DMS53 treated with DMSO at 0.1 percent for 48 hours (cell line): ENCODE data around the gene BSN.
A peak's percentile ranks its signal among the peaks of the same experiment; 100 is the strongest.
"Not testable (repeated sequence)": the region's sequence is repeated elsewhere in the genome, so short reads cannot be mapped to it uniquely, and the experiment has no call there.

Source experiments
- DNase-seq: peaks from one replicate; lab custom pipeline; 2025; ENCODE audit not compliant: unreplicated experiment; lab: John Stamatoyannopoulos, UW

Gene BSN

DNA sequence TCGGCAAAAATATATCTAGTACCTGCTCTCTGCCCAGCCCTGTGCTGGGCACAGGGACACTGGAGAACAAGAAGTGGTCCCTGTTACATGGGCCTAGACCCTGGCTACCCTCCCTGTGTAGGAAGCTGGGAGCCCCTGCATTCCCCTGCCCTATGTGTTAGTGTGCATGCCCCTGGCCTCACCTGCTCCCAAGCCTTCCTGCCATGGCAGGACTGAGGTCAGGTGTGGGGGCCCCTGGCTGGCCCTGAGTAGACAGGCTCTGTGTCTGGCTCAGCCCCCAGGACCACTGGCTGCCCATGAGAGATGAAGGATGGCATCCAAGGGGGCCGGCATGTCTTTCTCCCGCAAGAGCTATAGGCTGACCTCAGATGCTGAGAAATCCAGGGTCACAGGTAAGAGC lies 136.6 kb downstream of the BSN start:
- DNase-seq = not testable (repeated sequence)

DNA sequence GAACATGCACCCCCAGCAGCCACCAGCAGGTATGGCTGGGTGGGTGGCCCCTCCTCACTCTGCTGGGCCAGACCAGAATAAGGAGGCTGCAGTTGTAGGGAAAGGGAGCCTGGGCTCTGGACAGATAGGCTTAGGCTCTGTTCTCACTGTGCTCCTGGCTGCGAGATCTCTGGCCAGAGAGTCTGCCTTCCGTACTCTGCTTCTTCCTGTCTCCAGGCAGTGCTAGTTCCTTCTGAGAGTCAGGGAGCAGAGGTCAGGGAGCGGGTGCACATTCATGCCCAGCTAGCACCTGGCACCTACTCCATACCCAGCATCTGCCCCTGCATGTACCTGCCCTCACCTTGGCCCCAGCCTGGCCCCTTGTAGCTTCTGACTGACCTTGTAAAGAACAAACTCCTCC lies 137.2 kb downstream of the BSN start:
- DNase-seq = not testable (repeated sequence)

DNA sequence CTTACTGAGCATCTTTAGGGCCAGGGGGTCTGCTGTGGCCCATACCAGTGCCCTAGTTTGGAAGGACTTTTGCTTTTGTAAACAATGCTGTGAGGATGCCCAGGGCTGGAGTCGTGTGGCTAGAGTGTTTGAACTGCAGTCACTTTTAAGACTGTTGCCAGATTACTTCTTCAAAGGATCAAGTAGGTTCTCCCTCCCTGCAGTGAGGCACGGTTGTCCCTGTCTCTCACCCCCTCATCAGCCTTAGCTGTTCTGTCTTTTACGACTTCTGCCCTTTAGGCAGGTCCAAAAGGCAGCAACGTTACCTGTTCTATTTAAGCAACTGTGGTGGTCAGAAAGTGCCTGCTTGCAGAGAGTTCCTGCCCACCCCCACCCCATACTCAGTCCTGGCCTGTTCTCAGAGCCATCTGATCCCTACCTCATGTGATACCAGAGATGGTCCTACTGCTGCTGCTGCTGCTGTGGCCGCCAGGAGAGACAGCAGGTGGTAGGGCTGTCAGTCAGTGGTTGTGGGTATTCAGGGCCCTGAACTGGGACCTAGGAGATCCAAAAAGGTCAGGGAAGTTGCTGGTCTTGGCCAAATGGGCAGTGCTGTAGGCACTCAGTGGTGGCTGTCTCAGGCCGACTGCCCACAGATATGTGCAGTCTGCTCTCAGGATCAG lies 140.3 kb downstream of the BSN start:
- not testable (repeated sequence) for DNase-seq

DNA sequence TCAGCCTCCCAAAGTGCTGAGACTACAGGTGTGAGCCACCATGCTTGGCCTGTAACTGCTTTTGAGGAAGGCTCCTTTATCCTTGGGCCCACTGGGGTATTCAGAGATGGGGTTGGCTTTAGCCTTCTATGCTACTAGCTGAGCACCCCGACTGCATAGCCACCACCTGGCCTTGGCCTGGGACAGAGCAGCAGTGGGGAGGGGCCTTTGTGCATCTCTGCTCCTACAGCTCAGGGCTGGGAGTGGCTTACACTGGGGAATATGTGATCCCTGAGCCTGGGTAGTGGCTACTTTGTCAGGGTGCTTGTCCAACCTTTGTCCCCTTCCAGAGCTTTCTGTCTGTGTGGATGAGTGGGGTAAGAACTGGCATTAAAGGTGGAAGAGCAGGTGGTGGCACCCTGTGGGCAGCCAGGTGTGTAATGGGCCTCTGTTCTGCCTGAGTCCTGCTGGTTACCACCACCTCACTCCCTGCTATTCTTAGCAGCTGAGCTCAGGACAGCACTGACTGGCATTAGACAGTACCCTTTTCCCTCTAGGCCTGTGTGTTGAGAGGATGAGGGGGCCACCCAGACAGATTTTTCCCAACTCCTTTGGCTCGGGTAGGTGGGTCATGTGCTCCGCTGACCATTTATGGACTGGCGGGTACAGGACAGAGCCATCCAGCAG lies 141.2 kb downstream of the BSN start:
- DNase-seq = not testable (repeated sequence)

DNA sequence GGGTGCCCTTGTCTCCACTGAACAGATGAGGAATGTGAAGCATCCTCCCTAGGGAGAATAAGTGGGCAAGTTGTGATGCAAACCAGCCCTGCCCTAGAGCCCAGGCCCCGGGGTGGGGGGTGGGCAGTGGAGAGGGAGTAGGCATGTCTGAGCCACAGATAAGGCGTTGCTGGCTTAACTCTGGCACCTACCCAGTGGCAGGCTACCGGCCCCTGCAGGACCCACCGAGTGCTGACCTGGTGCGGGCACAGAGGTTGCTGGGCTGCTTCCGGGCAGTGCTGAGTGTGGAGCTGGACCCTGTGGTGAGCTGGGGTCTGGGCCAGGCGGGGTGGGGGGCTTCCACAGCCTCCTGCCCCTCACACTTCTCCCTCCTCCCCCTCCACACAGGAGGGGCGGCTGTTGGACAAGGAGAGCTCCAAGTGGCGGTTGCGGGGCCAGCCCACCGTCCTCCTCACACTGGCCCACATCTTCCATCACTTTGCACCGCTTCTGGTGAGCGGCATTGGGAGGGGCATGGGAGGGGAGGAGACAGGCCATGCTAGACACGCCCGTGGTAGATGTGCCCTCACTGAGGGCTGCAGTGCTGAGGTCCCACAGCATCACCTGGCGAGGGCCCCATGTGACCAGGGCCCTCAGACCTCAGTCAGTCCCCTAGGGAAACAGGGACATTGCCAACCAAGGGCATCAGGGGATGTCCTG lies 145.2 kb downstream of the BSN start:
- DNase-seq = no peak

DNA sequence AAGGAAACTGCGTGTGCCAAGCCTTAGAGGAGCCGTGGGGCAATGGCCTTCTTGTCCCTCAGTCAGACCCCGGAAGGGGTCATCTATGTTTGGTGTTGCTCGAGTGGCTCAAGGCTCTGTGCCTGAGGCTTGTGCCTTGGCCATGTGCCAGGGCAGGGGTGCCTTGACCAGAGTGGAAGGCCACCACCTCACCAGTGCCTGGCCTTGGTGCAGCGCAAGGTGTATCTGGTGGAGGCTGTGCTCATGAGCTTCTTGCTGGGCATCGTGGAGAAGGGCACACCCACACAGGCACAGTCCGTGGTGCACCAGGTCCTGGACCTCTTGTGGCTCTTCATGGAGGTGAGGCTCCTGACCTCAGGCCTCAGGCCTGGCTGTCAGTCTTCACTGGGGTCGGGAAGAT lies 145.7 kb downstream of the BSN start:
- no peak for DNase-seq

DNA sequence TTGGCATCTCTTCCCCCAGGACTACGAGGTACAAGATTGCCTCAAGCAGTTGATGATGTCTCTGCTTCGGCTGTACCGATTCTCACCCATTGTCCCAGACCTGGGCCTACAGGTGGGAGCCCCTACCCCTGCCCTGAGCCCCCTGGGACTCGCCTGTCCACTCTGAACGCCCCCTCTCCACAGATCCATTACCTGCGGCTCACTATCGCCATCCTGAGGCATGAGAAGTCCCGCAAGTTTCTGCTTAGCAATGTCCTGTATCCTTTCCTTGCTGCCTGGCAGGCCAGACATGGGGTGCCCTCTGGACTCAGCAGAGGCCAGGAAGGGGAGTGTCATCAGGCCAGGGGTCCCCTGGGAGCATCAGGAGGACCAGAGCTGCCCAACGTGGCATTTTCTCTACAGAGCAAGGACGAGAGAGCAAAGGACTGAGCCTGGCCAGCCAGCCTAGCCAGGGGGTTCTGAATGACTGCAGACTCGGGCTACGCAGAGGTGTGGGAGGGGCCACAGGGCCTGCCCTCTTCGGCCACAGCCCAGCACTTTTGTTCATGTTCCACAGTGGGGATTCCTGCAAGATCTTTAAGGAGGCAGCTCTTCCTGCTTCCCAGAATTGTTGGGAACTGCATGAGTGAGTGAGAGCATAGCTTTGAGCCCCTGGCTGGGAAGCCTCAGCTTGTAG lies 146.3 kb downstream of the BSN start:
- no peak for DNase-seq

DNA sequence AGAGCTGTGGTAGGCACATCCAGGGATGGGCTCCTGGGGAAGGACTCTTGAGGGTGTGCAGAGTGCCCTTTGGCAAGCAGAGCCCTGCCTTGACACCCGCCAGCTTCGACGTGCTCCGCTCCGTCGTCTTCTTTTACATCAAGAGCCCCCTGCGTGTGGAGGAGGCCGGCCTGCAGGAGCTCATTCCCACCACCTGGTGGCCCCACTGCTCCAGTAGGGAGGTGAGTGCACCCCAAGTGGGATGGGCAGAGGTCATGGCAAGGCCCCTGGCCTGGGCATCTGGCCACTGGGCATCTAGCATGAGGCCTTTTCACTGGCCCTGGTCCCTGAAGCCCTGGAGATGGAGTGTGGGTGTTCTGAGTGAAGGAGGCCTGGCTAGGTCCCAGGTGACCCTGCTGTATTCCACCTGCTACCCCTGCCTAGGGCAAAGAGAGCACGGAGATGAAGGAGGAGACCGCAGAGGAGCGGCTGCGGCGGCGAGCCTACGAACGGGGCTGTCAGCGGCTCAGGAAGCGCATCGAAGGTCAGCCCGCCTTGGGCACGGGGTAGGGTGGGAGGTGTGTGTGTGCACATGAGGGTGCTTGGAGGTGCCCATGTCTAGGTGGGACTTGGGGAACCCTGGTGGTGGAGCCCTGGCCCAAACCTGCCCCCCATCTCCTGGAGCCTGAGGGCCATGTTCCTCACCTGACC lies 147.3 kb downstream of the BSN start:
- no peak for DNase-seq

DNA sequence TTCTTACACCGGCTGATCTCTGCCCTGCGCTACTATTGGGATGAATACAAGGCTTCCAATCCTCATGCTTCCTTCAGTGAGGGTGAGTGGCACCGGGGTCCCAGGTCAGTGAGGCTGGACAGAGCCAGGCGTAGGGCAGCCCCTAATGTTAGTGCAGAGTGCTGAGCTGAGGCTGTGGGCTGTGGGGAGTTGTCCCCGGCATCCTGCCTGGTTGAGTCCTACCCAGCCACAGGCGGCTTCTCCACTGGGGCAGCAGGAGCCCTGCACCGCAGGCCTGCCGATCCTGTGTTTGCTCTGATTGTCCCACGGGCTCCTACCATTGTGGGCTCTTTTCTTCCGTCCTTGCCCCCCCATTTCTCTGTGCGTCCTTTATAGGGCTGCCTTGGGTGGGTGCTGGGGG lies 148.4 kb downstream of the BSN start:
- no peak for DNase-seq

DNA sequence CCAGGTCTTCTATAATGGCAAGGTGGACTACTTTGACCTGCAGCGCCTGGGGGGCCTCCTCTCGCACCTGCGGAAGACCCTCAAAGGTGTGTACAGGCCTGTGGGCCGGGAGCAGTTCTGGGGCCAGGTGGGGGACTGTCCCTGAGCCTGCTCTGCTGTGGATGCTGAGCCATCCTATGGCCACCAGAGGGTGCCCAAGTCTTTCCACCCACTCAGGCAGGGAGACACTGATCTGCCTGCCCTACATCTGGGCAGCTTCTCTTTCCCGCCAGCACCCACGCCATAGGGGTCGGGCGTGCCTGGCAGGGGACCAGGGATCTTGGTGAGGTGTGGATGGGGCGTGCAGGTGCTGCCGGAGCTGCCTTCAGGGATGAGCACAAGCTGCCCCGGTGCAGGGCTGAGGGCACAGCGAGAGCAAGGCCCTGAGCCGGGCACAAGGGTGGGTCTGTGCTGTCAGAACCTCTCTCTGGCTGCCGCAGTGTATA lies 149.2 kb downstream of the BSN start:
- DNase-seq = peak; percentile 1

DNA sequence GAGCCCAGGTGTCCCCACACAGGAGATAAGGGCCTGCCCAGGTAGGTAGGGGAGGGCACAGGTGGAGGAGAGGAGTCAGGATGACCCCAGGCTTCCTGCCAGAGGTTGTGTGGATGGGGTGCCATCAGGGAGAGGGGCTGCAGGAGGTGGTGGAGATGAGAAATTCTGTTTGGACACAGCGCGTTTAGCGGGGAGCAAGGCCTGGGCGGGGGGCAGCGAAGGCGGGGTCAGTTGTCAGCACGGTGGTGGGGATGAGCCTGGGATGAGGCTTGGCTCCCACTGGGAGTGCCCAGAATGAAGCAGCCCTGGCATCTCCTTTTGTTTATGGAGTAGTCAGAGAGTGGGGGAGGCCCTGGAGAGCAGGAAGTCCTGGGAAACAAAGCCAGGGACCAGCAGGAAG lies 149.7 kb downstream of the BSN start:
- DNase-seq = no peak

DNA sequence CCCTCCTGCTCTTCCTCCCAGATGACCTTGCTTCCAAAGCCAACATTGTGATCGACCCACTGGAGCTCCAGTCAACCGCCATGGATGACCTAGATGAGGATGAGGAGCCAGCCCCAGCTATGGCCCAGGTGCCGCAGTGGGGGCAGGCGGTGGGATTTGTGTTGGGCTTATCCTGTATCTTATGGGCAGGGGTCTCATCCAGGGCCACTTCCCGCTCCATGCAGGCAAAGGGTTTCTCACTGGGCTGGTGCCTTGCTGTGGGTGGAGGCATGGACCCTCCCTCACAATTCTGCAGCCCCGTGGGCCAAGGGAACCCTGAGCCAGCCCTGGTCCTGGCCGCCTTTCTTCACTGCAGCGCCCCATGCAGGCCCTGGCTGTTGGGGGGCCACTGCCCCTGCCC lies 150.4 kb downstream of the BSN start:
- DNase-seq = no peak

DNA sequence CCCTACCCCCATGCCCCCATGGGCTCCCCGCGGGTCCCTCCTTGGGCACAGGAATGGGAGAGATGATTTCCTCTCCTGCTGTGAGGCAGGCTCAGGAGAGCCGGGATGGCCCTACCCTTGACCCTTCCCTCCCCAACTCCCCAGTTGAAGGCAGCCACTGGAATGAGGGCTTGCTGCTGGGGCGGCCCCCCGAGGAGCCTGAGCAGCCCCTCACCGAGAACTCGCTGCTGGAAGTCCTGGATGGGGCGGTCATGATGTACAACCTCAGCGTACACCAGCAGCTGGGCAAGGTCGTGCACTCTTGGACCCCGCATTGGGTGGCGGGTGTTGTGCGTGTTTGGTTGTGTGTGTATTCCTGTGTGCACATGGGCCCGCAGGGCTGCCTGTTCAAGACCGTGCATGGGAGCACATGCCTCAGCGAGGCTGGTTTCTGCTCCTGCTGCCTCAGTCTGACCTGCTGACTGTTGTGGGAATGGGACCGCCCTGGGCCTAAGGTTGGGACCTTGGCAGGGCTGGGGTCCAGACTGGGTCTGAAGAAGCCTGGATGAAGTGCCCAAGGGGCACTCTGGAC lies 151.2 kb downstream of the BSN start:
- DNase-seq = no peak

DNA sequence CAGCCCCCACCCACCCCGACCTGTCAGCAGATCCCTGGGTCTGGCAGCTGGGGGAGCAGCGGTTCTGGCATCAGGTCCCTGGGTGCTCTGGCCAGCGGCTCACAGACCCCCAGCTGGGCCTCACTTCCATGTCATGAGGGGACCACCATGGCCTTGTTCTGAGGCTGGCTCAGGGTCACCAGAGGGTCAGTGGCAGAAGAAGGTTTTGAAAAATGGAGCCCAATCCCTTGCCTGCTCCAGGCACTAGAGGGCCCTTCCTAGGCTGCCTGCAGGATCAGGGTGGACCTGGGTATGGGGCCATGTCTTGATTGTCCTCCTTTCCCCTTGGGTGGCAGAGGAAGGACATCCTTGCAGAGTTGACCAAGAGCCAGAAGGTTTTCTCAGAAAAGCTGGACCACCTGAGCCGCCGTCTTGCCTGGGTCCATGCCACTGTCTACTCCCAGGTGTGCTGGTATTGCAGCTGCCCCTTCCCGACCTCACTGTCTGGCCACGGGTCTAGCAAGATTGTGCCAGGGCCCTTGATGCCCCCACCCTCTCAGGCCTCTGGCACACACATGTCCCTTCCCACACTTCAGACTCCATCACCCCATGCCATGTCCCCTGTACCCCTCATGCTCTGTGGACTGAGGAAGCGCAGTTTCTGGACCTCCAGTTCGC lies 152.3 kb downstream of the BSN start:
- no peak for DNase-seq

DNA sequence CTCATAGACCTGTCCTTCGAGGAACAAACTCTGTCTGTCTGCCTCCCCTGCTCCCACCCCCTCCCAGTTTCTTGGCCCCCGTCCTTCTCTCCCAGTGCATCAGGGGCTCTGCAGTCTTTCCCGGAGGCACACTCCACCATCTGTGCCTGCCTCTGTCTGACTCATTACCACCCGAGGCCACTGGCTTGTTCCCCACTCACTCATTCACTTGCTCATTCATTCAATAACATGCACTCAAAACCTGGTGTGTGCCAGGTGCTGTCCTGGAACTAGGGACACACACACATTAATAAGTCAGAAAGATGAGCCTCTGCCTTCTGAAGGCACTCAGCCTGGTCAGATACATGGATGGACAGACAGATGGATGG lies 152.8 kb downstream of the BSN start:
- DNase-seq = no peak

DNA sequence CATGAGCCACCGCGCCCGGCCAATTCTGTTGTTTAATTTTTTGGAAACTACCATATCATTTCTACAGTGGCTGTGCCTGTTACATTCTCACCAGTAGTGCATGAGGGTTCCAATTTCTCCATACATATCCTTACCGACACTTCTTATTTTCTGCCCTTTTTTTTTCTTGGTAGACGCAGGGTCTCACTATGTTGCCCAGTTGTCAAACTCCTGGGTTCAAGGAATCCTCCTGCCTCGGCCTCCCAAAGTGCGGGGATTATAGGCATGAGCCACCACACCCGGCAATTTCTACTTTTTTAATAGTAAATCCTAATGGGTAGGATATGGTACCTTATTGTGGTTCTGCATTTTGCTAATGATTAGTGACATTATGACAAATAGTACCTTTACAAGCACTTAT lies 155.6 kb downstream of the BSN start:
- DNase-seq = no peak

DNA sequence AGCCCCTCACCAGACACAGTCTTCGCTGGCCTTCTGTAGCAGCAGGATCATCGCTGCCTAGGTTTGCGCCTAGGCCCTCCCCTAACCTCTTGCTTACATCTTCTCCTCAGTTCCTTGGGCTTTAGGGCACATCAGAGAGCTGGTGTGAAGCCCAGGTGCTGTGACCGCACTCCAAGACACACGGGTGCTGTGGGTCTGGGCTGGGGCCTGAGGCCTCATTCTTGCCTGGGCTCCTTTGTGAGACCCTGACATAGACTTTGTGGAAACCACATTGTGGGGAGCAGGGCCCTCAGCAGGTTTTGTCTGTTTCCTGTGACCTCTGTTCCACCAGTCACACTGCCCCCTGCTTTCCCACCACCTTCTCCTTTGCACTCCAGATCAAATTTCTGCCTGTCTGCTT lies 157.2 kb downstream of the BSN start:
- no peak for DNase-seq

DNA sequence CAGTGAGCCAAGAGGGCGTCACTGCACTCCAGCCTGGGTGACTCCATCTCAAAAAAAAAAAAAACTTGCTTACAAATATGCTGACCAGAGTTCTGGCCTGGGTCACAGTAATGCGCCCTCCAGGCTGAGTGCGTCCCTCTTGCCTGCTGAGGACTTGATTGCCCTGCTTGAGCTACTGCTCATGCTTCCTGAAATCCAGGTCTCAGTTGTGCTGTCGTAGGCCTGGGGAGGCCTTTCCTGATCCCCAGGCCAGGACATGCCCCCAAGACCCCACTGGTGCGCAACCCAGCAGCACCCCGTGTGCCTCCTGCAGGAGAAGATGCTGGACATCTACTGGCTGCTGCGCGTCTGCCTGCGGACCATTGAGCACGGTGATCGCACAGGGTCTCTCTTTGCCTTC lies 157.9 kb downstream of the BSN start:
- no peak for DNase-seq

DNA sequence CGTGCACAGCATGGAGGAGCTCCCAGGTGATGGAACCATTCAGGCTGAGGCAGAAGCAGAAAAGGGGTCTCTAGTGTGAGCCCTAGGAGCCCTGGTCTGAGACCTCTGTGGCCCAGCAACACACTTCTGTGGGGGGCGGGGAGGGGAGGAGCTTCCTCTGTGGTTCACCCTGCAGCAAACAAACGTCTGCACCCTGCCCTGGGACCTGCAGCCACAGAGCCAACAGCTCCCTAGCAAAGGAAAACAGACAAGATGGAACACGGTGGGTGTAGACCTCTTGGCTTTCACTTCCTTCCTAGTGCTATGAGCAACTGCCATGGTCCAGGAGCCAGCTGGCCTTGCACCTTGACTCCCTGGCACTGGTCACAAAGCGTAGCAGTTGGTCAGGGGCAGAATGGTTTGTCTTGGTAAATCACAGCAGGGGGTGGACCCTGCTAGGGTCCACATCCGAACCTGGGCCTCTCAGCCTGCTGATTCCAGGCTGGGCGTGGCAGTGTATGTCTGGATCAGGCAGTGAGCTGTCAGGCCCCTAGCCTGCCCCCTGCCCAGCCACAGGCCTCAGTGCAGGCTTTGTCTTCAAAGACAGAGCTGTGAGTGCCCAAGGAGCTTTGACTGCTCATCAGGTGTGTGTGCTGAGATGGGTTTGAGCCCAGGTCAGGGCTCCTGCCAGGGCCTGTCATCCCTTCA lies 158.5 kb downstream of the BSN start:
- no peak for DNase-seq
